HG02973 (cell line): Measurements from ENCODE around the gene CDH9.
"Not testable (repeated sequence)": the region's sequence is repeated elsewhere in the genome, so short reads cannot be mapped to it uniquely, and the experiment has no call there.

Experiments used
- ATAC-seq: cut with Tn5 transposase; IDR thresholded peaks from one replicate; pipeline ENCODE4 v1.9.1; 2021; ENCODE audit warnings: moderate library complexity; ENCODE audit not compliant: unreplicated experiment

The CDH9 gene

GRCh38 chr5:26959290-26959689, 79.1 kb downstream of the CDH9 start:
- no peak for ATAC-seq

- no peak for ATAC-seq
Measured at GRCh38 chr5:26955161-26955560, 83.2 kb downstream of the CDH9 start.

GRCh38 chr5:26948921-26949320, 89.5 kb downstream of the CDH9 start:
- ATAC-seq: no peak

GRCh38 chr5:26945901-26946300, 92.5 kb downstream of the CDH9 start:
- ATAC-seq: no peak

- no peak for ATAC-seq
Measured at GRCh38 chr5:26942481-26942880, 95.9 kb downstream of the CDH9 start.

- no peak for ATAC-seq
Measured at GRCh38 chr5:26940994-26941393, 97.4 kb downstream of the CDH9 start.

GRCh38 chr5:26932238-26932637, 106.1 kb downstream of the CDH9 start:
- no peak for ATAC-seq

GRCh38 chr5:26921439-26921838, 116.9 kb downstream of the CDH9 start:
- ATAC-seq: no peak

GRCh38 chr5:26903469-26903868, 134.9 kb downstream of the CDH9 start:
- ATAC-seq: no peak

- ATAC-seq: no peak
Measured at GRCh38 chr5:26894719-26895263, 143.6 kb downstream of the CDH9 start.

- no peak for ATAC-seq
Measured at GRCh38 chr5:26893078-26893477, 145.3 kb downstream of the CDH9 start.

- no peak for ATAC-seq
Measured at GRCh38 chr5:26889815-26890214, 148.6 kb downstream of the CDH9 start.

- no peak for ATAC-seq
Measured at GRCh38 chr5:26884481-26884880, 153.9 kb downstream of the CDH9 start.

GRCh38 chr5:26883375-26883774, 155.0 kb downstream of the CDH9 start:
- no peak for ATAC-seq

GRCh38 chr5:26881901-26882300, 156.5 kb downstream of the CDH9 start:
- ATAC-seq: no peak

- no peak for ATAC-seq
Measured at GRCh38 chr5:26877154-26877553, 161.2 kb downstream of the CDH9 start.

- ATAC-seq: no peak
Measured at GRCh38 chr5:26872337-26872736, 166.0 kb downstream of the CDH9 start.

- ATAC-seq: no peak
Measured at GRCh38 chr5:26869781-26870180, 168.6 kb downstream of the CDH9 start.

GRCh38 chr5:26868504-26868903, 169.9 kb downstream of the CDH9 start:
- no peak for ATAC-seq

- ATAC-seq: no peak
Measured at GRCh38 chr5:26864061-26864460, 174.3 kb downstream of the CDH9 start.

GRCh38 chr5:26856238-26856637, 182.1 kb downstream of the CDH9 start:
- no peak for ATAC-seq

- not testable (repeated sequence) for ATAC-seq
Measured at GRCh38 chr5:26852450-26852849, 185.9 kb downstream of the CDH9 start.

- ATAC-seq: no peak
Measured at GRCh38 chr5:26847041-26847736, 191.2 kb downstream of the CDH9 start.
